ENCODE results near the gene EAPP.
"Not testable (repeated sequence)": the region's sequence is repeated elsewhere in the genome, so short reads cannot be mapped to it uniquely, and the experiment has no call there.

Gene EAPP

GRCh38 chr14:34482463-34482862 lies 57.0 kb downstream of the EAPP start:
- no peak for DNase-seq (ENCODE audit: low read depth in 2 of 2)

GRCh38 chr14:34479694-34480093 lies 59.8 kb downstream of the EAPP start:
- DNase-seq (ENCODE audit: low read depth in 2 of 2) = no peak

GRCh38 chr14:34478261-34478660 lies 61.2 kb downstream of the EAPP start:
- no peak for DNase-seq (ENCODE audit: low read depth in 2 of 2)

GRCh38 chr14:34476036-34476435 lies 63.5 kb downstream of the EAPP start:
- not testable (repeated sequence) for DNase-seq (ENCODE audit: low read depth in 2 of 2)

- no peak for DNase-seq (ENCODE audit: low read depth in 2 of 2)
These were observed 64.3 kb downstream of the EAPP start for GRCh38 chr14:34475163-34475562.

GRCh38 chr14:34474187-34474679 lies 65.3 kb downstream of the EAPP start:
- DNase-seq (ENCODE audit: low read depth in 2 of 2) = no peak

GRCh38 chr14:34472706-34473279 lies 66.7 kb downstream of the EAPP start:
- no peak for DNase-seq (ENCODE audit: low read depth in 2 of 2)

GRCh38 chr14:34470319-34470718 lies 69.2 kb downstream of the EAPP start:
- DNase-seq (ENCODE audit: low read depth in 2 of 2) = no peak

- no peak for DNase-seq (ENCODE audit: low read depth in 2 of 2)
These were observed 72.8 kb downstream of the EAPP start for GRCh38 chr14:34466691-34467090.
